Type B pancreatic cell (in vitro differentiated cells): Measurements from ENCODE around the gene ZNF75A. TPM values are rescaled to one million over a fixed set of nuclear protein-coding genes. Genes with fewer than 3 reads are reported as not detected.

Experiments used
- DNase-seq: peaks from one replicate; pipeline ENCODE4 v3.0.0; 2021; ENCODE audit warnings: mixed read lengths; ENCODE audit not compliant: unreplicated experiment; ENCODE audit errors: extremely low spot score
- H3K27ac Mint-ChIP-seq: 2 replicates; pipeline ENCODE4 v1.8.0; 2021; ENCODE audit warnings: mild to moderate bottlenecking, mixed read lengths
- H3K27me3 Mint-ChIP-seq: 2 replicates; pipeline ENCODE4 v1.8.0; 2021; ENCODE audit warnings: mixed read lengths
- H3K36me3 Mint-ChIP-seq: 2 replicates; pipeline ENCODE4 v1.8.0; 2021; ENCODE audit warnings: mixed read lengths
- H3K4me1 Mint-ChIP-seq: one replicate; pipeline ENCODE4 v1.8.0; 2021; ENCODE audit warnings: mixed read lengths; ENCODE audit not compliant: unreplicated experiment
- H3K4me3 Mint-ChIP-seq: 2 replicates; pipeline ENCODE4 v1.8.0; 2021; ENCODE audit warnings: mild to moderate bottlenecking, mixed read lengths
- H3K9me3 Mint-ChIP-seq: 2 replicates; pipeline ENCODE4 v1.8.0; 2021; ENCODE audit warnings: mixed read lengths
- total RNA-seq: library from RNA; stranded (reverse); gene quantifications from 2 replicates; pipeline ENCODE4 v1.2.1, GENCODE V29; 2021; ENCODE audit warnings: low replicate concordance
- TF ChIP-seq, protein P1 (sequence below): fragments of 200-600 bp; sonication (generic); conservative IDR thresholded peaks from 2 replicates; pipeline ENCODE4 v1.5.0; 2021; ENCODE audit warnings: antibody characterized with exemption, mild to moderate bottlenecking

ZNF75A gene
- total RNA-seq, 1 donor from 2014 or later, result 50.8 TPM

DNA sequence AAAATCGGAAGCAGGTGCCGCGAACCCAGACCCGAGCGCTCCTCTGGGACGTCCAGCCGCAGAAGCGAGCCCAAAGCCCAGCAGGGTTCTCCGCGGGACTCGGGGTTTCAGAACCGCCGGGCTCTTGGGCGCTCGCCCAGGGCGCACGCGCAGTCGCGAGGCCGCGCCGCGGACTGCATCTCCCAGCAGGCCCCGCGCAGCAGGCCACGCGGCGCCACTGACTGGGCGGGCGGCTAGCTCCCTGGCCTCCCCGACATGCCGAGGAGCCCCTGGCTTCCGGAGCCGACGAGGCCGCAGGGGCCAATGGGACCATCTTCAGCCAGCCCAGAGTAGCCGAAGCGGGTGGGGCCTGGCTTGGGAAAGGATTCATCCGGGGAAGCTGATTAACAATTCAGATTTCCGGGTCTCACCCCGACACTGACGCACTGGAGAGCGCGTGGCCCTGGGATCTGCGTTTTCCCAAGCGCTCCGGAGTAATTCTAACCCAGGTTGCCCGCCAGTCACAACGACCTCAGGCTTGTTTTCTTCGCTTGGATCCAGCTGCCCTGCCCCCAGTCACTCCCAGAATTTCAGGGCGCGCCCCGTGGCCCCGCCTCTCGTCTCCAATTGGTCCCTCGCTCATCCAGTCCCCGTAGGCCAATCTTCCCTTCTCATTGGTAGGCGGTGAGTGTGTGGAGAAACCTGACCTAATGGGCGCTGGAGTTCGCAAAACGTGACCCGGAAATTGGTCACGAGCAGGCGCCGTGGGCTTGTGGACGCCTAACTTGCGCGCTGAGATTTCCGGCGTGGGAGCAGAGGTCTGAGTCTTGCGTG, 22.4 kb upstream of the ZNF75A start, which contains the start of gene ZNF263:
Gene ZNF263, plus strand, starts transcription at position 762 of the 813 bp plus-strand sequence. CDS start 328 bp downstream, outside the sequence.
- TF ChIP-seq, protein P1, sequence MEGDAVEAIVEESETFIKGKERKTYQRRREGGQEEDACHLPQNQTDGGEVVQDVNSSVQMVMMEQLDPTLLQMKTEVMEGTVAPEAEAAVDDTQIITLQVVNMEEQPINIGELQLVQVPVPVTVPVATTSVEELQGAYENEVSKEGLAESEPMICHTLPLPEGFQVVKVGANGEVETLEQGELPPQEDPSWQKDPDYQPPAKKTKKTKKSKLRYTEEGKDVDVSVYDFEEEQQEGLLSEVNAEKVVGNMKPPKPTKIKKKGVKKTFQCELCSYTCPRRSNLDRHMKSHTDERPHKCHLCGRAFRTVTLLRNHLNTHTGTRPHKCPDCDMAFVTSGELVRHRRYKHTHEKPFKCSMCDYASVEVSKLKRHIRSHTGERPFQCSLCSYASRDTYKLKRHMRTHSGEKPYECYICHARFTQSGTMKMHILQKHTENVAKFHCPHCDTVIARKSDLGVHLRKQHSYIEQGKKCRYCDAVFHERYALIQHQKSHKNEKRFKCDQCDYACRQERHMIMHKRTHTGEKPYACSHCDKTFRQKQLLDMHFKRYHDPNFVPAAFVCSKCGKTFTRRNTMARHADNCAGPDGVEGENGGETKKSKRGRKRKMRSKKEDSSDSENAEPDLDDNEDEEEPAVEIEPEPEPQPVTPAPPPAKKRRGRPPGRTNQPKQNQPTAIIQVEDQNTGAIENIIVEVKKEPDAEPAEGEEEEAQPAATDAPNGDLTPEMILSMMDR, result no peak
- Mint-ChIP-seq H3K27ac (peak within 1 kb of the TSS; percentile 99), H3K4me1 (peaks cover 14% of the 10 kb centered on the region), H3K36me3 (peaks cover 37% of the 10 kb centered on the region), H3K27me3 (peaks cover 4% of the 10 kb centered on the region), H3K4me3 (peak within 1 kb of the TSS; percentile 97), H3K9me3 (no peaks in the 10 kb centered on the region)
- DNase-seq, result peak; percentile 94

DNA sequence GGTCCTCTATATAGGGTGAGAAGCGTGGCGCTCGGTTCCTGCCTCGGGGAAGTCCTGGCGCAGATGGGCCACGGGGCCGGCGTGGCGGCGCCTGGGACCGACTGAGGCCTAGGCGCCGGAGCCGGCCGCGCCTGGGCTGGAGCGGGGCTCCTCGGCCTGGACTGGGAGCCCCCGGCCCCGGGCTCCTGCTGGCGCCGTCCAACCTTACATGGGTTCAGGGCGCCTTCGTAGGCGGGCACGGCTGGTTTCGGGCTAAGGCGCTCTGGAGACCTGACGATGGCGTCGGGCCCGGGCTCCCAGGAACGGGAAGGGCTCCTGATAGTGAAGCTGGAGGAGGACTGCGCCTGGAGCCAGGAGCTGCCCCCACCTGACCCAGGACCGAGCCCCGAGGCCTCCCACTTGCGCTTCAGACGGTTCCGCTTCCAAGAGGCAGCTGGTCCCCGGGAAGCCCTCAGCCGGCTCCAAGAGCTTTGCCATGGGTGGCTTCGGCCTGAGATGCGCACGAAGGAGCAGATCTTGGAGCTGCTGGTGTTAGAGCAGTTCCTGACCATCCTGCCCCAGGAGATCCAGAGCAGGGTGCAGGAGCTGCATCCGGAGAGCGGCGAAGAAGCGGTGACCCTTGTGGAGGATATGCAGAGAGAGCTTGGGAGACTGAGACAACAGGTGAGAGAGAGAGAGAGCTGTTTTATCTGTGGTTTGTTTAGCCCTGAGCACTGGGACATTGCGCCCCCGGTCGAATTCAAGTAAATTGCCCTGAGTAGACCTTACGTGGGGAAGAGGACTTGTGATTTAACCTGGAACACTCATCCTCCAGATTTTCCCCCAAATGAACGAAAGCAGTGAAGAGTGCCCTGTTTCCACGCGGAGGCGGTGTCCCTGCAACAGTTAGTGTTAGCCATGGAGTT, 21.5 kb upstream of the ZNF75A start:
- no peaks in the 10 kb centered on the region for H3K9me3 Mint-ChIP-seq
- H3K27me3 Mint-ChIP-seq, result no peaks in the 10 kb centered on the region
- DNase-seq, result no peak
- H3K4me1 Mint-ChIP-seq, result peaks cover 14% of the 10 kb centered on the region
- H3K4me3 Mint-ChIP-seq, result peak overlapping the region; percentile 97
- H3K27ac Mint-ChIP-seq, result peak overlapping the region; percentile 99
- TF ChIP-seq, protein P1, result no peak
- peaks cover 42% of the 10 kb centered on the region for H3K36me3 Mint-ChIP-seq

DNA sequence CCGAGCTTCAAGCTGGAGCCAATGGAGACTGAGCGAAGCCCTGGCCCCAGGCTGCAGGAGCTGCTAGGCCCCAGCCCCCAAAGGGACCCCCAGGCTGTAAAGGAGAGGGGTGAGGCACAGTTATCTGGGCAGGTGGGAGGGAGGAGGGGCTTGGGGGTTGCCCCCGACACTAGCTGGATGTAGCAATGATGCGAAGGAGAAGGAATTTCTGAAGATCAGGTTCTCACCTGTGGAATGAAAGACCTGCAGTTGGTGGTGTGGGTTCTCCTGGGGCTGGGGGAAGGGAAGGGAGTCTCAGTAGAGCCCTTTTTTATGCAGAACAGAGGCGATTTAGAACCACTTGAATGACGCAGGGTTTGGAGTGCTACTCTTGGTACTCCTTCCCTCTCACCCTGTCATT, 20.2 kb upstream of the ZNF75A start:
- peak overlapping the region; percentile 97 for H3K4me3 Mint-ChIP-seq
- no peak overlapping the region for H3K27ac Mint-ChIP-seq
- H3K4me1 Mint-ChIP-seq, result peaks cover 14% of the 10 kb centered on the region
- TF ChIP-seq, protein P1, result no peak
- H3K9me3 Mint-ChIP-seq, result peaks cover 3% of the 10 kb centered on the region
- H3K27me3 Mint-ChIP-seq, result no peaks in the 10 kb centered on the region
- DNase-seq, result no peak
- peaks cover 52% of the 10 kb centered on the region for H3K36me3 Mint-ChIP-seq

DNA sequence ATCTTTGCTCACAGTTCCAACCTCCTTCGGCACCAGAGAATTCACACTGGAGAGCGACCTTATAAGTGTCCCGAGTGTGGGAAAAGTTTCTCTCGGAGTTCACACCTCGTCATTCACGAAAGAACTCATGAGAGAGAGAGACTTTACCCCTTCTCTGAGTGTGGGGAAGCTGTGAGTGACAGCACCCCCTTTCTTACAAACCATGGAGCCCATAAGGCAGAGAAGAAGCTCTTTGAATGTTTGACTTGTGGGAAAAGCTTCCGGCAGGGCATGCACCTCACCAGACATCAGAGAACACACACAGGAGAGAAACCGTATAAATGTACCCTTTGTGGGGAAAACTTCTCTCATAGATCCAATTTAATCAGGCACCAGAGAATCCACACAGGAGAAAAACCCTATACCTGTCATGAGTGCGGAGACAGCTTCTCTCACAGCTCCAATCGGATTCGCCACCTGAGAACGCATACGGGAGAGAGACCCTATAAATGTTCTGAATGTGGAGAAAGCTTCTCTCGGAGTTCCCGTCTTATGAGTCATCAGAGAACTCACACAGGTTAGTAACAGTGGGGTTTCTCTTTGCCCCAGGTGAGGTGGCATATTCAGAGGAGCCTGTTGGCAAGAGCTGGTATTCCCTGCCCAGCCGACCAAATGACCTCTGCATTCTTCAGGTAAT, 15.2 kb upstream of the ZNF75A start:
- no peak overlapping the region for H3K27ac Mint-ChIP-seq
- H3K36me3 Mint-ChIP-seq, result peaks cover 82% of the 10 kb centered on the region
- H3K9me3 Mint-ChIP-seq, result peaks cover 17% of the 10 kb centered on the region
- TF ChIP-seq, protein P1, result no peak
- no peak for DNase-seq
- no peaks in the 10 kb centered on the region for H3K27me3 Mint-ChIP-seq
- H3K4me1 Mint-ChIP-seq, result no peaks in the 10 kb centered on the region
- no peak overlapping the region for H3K4me3 Mint-ChIP-seq

DNA sequence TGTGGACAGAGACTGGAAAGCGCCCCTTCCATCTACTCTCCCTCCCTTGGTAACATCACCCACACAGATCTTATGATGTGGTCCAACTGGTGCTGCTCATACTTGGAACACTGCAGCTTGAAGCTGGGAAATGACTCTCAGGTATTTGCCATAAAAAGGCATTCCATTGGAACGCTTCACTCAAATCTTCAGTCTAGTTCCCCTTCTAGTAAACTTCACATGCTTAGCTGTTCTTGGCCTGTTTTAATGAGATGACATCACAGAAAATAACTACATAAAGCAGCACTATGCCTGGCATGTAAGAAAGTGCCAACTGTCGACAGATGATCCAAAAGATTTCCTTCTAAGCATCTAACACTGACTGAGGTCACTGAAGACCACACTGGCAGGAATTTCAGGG, 12.7 kb upstream of the ZNF75A start:
- Mint-ChIP-seq H3K36me3 (peaks cover 76% of the 10 kb centered on the region), H3K9me3 (peaks cover 27% of the 10 kb centered on the region), H3K27me3 (no peaks in the 10 kb centered on the region), H3K4me1 (no peaks in the 10 kb centered on the region), H3K27ac (no peak overlapping the region), H3K4me3 (no peak overlapping the region)
- DNase-seq, result no peak
- TF ChIP-seq, protein P1, result no peak
